HCT116 (cell line): ENCODE measurements around the gene KCNN4. TPM values are rescaled to one million over a fixed set of nuclear protein-coding genes. Genes with fewer than 3 reads are reported as not detected.

Experiments used
- ATAC-seq: fragments of 200-7000 bp; cut with Tn5 transposase; 2 replicates; pipeline ENCODE4 v1.9.1; 2020; ENCODE audit warnings: mild to moderate bottlenecking, moderate library complexity
- BruUV-seq: library from RNA; stranded (reverse); fragments of 400-500 nt; replicated peaks from 2 replicates; lab custom pipeline; 2021; lab: Mats Ljungman, UMichigan
- CTCF ChIA-PET: fragments of 300-600 bp; sonication (Branson Sonifier 250); formaldehyde crosslinking; loops from one replicate; lab custom pipeline; 2021; ENCODE audit warnings: antibody characterized with exemption; lab: Charles Lee
- POLR2A ChIA-PET: fragments of 300-600, 350-600 bp; sonication (Branson Sonifier 250); formaldehyde crosslinking; loops from one replicate; lab custom pipeline; 2021; ENCODE audit warnings: antibody characterized with exemption; lab: Charles Lee
- RAD21 ChIA-PET, 2 experiments: fragments of 300-600 bp; sonication (Branson Sonifier 250); formaldehyde crosslinking; loops; one replicate each; lab custom pipeline; 2023; ENCODE audit warnings: low total read pairs in 2 of 2; ENCODE audit not compliant: uncharacterized antibody in 2 of 2, unreplicated experiment in 2 of 2, low non-redundant PET in 1 of 2; lab: Charles Lee
- DNase-seq: peaks from one replicate; pipeline ENCODE4 v3.0.0-alpha.2; 2010; ENCODE audit warnings: low read depth, low spot score
- H2AFZ ChIP-seq: fragments of 200-600 bp; shearing (Covaris generic), sonication (generic); 2 replicates; pipeline ENCODE4 v1.6.1; 2017; ENCODE audit warnings: low read depth, mixed run types, mixed read lengths, antibody characterized with exemption, low read length; ENCODE audit not compliant: poor library complexity, severe bottlenecking
- H3K27ac ChIP-seq: 2 replicates; pipeline ENCODE4 v1.5.1; 2012; ENCODE audit warnings: low read depth, low read length
- H3K27me3 ChIP-seq: fragments of 200-600 bp; sonication (generic); 2 replicates; pipeline ENCODE4 v1.6.1; 2016; ENCODE audit warnings: mixed run types, low read length, mixed read lengths; ENCODE audit not compliant: insufficient read depth
- H3K36me3 ChIP-seq, 2 experiments: fragments of 200-500 bp in 1 of 2; fragments of 200-600 bp in 1 of 2; sonication (Bioruptor generic) in 1 of 2; sonication (generic) in 1 of 2; 2 replicates each; pipeline versions ENCODE4 v1.5.1 to v1.6.1; 2014 to 2016; ENCODE audit warnings: low read length in 2 of 2, inconsistent platforms in 1 of 2, mixed read lengths in 1 of 2, mixed run types in 1 of 2; ENCODE audit not compliant: insufficient read depth in 2 of 2, control insufficient read depth in 1 of 2
- H3K4me1 ChIP-seq, 2 experiments: fragments of 200-600 bp in 1 of 2; sonication (generic) in 1 of 2; 2 replicates each; pipeline versions ENCODE4 v1.5.1 to v1.6.1; 2012 to 2017; ENCODE audit warnings: low read length in 2 of 2, inconsistent platforms in 1 of 2, mild to moderate bottlenecking in 1 of 2, mixed read lengths in 1 of 2, mixed run types in 1 of 2, moderate library complexity in 1 of 2; ENCODE audit not compliant: insufficient read depth in 2 of 2, control insufficient read depth in 1 of 2
- H3K4me2 ChIP-seq: fragments of 200-600 bp; sonication (generic); 2 replicates; pipeline ENCODE4 v1.6.1; 2017; ENCODE audit warnings: mixed run types, low read length, mixed read lengths
- H3K4me3 ChIP-seq, 2 experiments: fragments of 200-600 bp in 1 of 2; sonication (generic) in 1 of 2; replicated peaks in 1 of 2; 2 replicates each; pipeline ENCODE4 v1.5.1; 2011 to 2016; ENCODE audit warnings: low read length in 2 of 2, control low read depth in 1 of 2, low read depth in 1 of 2, mild to moderate bottlenecking in 1 of 2, mixed read lengths in 1 of 2, mixed run types in 1 of 2
- H3K79me2 ChIP-seq: fragments of 200-600 bp; sonication (generic); 2 replicates; pipeline ENCODE4 v1.6.1; 2017; ENCODE audit warnings: mild to moderate bottlenecking, mixed run types, low read length, moderate library complexity, mixed read lengths; ENCODE audit not compliant: insufficient read depth
- H3K9ac ChIP-seq: fragments of 200-600 bp; sonication (generic); 2 replicates; pipeline ENCODE4 v1.6.1; 2016; ENCODE audit warnings: low read length, mixed read lengths
- H3K9me2 ChIP-seq: fragments of 200-600 bp; sonication (generic), shearing (Covaris generic); 2 replicates; pipeline ENCODE4 v1.6.1; 2017; ENCODE audit warnings: mixed run types, mild to moderate bottlenecking, moderate library complexity; ENCODE audit not compliant: insufficient read depth
- H3K9me3 ChIP-seq, 2 experiments: fragments of 200-500 bp in 1 of 2; fragments of 200-600 bp in 1 of 2; sonication (Bioruptor generic) in 1 of 2; sonication (generic) in 1 of 2; 2 replicates each; pipeline ENCODE4 v1.6.1; 2014 to 2017; ENCODE audit warnings: low read length in 2 of 2, mixed read lengths in 2 of 2, inconsistent platforms in 1 of 2, low read depth in 1 of 2, mild to moderate bottlenecking in 1 of 2, mixed run types in 1 of 2, moderate library complexity in 1 of 2; ENCODE audit not compliant: control insufficient read depth in 1 of 2, insufficient read depth in 1 of 2
- H4K20me1 ChIP-seq: fragments of 200-600 bp; sonication (generic), shearing (Covaris generic); 2 replicates; pipeline ENCODE4 v1.6.1; 2017; ENCODE audit warnings: mixed run types, mild to moderate bottlenecking, moderate library complexity; ENCODE audit not compliant: insufficient read depth
- CBX3 ChIP-seq: IDR thresholded peaks from 2 replicates; pipeline ENCODE4 v1.6.1; 2012; ENCODE audit warnings: low read depth
- CEBPB ChIP-seq: IDR thresholded peaks from 2 replicates; pipeline ENCODE4 v1.6.1; 2012; ENCODE audit warnings: low read depth
- EGR1 ChIP-seq: IDR thresholded peaks from 2 replicates; pipeline ENCODE4 v1.6.1; 2012; ENCODE audit warnings: low read depth
- POLR2AphosphoS5 ChIP-seq: IDR thresholded peaks from 2 replicates; pipeline ENCODE4 v1.6.1; 2011; ENCODE audit warnings: mild to moderate bottlenecking, low read depth, low read length, moderate library complexity
- RAD21 ChIP-seq: IDR thresholded peaks from 2 replicates; pipeline ENCODE4 v1.6.1; 2012; ENCODE audit warnings: low read depth, mild to moderate bottlenecking
- SIN3A ChIP-seq: IDR thresholded peaks from 2 replicates; pipeline ENCODE4 v1.6.1; 2012; ENCODE audit warnings: low read depth
- TCF7L2 ChIP-seq: IDR thresholded peaks from 2 replicates; pipeline ENCODE4 v1.7.0; 2011; ENCODE audit warnings: borderline replicate concordance, inconsistent platforms; ENCODE audit not compliant: insufficient read depth, insufficient read length; ENCODE audit errors: extremely low read depth
- ZFX ChIP-seq: fragments of 450-650 bp; IDR thresholded peaks from 2 replicates; pipeline ENCODE4 v1.6.1; 2017
- intact Hi-C: fragments of 100-400 bp; cut with micrococcal nuclease; formaldehyde crosslinking; loops from 2 replicates; pipeline ENCODE4 v1.10.0; 2022
- total RNA-seq: library from RNA; stranded (reverse); gene quantifications from one replicate; pipeline ENCODE4 v1.2.1, GENCODE V29; 2021; ENCODE audit not compliant: unreplicated experiment
- TF ChIP-seq, protein P1 (sequence below), 3 experiments: fragments of 200-600 bp in 1 of 3; sonication (generic) in 1 of 3; IDR thresholded peaks in 2 of 3; conservative IDR thresholded peaks in 1 of 3; 2 replicates each; pipeline ENCODE4 v1.5.1; 2012 to 2017; ENCODE audit warnings: low read depth in 2 of 3, low read length in 2 of 3, antibody characterized with exemption in 1 of 3, borderline replicate concordance in 1 of 3, control low read depth in 1 of 3, mild to moderate bottlenecking in 1 of 3, mixed read lengths in 1 of 3, mixed run types in 1 of 3, moderate library complexity in 1 of 3; ENCODE audit not compliant: insufficient read depth in 1 of 3
- TF ChIP-seq, protein P2 (sequence below): IDR thresholded peaks from 2 replicates; pipeline ENCODE4 v1.6.1; 2012
- TF ChIP-seq, protein P3 (sequence below): IDR thresholded peaks from 2 replicates; pipeline ENCODE4 v1.6.1; 2012

Gene KCNN4
- total RNA-seq, 1 experiment from 2014 or later = 72.9 TPM

DNA sequence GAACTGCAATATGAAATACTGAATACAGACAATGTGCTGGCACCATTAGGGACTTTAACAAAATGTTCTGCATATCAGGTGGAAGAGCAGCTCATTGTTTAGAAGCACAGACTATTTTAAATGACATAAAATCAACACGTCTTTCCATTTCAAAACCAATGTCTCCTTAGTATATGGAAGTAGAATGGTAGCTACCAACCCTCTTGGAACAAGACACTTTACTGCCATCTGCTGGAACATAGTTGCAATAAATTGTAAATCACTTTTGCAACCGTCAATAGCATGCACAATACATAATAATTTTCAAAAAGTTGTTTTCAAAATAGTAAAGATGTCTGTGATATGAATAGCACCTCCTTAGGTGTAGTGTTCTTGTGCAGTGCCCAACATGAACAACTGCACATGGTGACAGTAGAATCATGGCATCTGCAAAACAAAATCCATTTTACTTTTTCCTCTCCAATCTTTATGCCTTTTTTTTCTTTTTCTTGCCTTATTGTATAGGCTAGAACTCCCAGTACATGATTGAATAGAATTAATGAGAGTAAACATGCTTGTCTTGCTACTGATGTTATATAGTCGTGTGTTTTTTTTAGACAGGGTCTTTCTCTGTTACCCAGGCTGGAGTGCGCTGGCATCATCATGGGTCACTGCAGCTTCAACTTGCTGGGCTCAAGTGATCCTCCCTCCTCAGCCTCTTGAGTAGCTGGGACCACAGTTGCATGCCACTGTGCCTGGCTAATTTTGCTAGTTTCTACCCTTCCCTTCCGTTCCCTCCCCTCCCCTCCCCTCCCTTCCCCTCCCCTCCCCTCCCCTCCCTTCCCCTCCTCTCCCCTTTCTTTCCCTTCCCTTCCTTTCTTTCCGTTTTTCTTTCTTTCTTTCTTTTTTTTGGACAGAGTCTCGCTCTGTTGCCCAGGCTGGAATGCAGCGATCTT lies 29.3 kb upstream of the KCNN4 start:
- Histone ChIP-seq H3K4me2 (no peak overlapping the region), H3K9ac (no peak overlapping the region), H3K79me2 (no peaks in the 10 kb centered on the region), H3K27ac (no peak overlapping the region), H4K20me1 (no peaks in the 10 kb centered on the region), H3K4me1 (peaks cover 0 to 6% of the 10 kb centered on the region in 2 experiments; a peak in 1 of 4 replicates), H3K4me3 (no peak overlapping the region), H3K9me2 (no peaks in the 10 kb centered on the region), H3K36me3 (no peaks in the 10 kb centered on the region), H3K9me3 (no peaks in the 10 kb centered on the region), H3K27me3 (no peaks in the 10 kb centered on the region), H2AFZ (peak overlapping the region; percentile 89)
- intact Hi-C loops = loop anchor here (1.0 kb wide), 1 partner anchor 65 kb away; no protein-coding TSS in a partner anchor
- DNase-seq (peak; percentile 63), ATAC-seq (peak; percentile 92)
- CTCF ChIA-PET = interaction anchor here (1.0 to 3.8 kb wide), 18 partner anchors 9 to 363 kb away, joined by 3 to 69 read pairs (median 6); partner anchors contain the start of genes ZNF283 and ZNF576
- RAD21 ChIA-PET = interaction anchor here (0.6 to 2.0 kb wide), 6 partner anchors 17 to 142 kb away, joined by 3 to 12 read pairs (median 3); partner anchors contain the start of gene ZNF283 (in 1 of the 2)
- TF ChIP-seq, protein P1, sequence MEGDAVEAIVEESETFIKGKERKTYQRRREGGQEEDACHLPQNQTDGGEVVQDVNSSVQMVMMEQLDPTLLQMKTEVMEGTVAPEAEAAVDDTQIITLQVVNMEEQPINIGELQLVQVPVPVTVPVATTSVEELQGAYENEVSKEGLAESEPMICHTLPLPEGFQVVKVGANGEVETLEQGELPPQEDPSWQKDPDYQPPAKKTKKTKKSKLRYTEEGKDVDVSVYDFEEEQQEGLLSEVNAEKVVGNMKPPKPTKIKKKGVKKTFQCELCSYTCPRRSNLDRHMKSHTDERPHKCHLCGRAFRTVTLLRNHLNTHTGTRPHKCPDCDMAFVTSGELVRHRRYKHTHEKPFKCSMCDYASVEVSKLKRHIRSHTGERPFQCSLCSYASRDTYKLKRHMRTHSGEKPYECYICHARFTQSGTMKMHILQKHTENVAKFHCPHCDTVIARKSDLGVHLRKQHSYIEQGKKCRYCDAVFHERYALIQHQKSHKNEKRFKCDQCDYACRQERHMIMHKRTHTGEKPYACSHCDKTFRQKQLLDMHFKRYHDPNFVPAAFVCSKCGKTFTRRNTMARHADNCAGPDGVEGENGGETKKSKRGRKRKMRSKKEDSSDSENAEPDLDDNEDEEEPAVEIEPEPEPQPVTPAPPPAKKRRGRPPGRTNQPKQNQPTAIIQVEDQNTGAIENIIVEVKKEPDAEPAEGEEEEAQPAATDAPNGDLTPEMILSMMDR (IDR thresholded peaks at IDR 0.05 in 2 of 3, conservative IDR thresholded peaks at IDR 0.05 in 1 of 3; ENCODE audit: borderline replicate concordance in 1 of 3, insufficient read depth in 1 of 3, low read depth in 2 of 3, low read length in 2 of 3) = peak; percentile 55 to 79 (median 71); a peak in 5 of 6 replicates
- TF ChIP-seq SIN3A (no peak), ZFX (no peak), CEBPB (peak; percentile 55; the same call in 1 of the 2 replicates), TCF7L2 (no peak), EGR1 (no peak), CBX3 (no peak), RAD21 (peak; percentile 90), POLR2AphosphoS5 (no peak)
- TF ChIP-seq, protein P2, sequence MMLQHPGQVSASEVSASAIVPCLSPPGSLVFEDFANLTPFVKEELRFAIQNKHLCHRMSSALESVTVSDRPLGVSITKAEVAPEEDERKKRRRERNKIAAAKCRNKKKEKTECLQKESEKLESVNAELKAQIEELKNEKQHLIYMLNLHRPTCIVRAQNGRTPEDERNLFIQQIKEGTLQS = no peak
- TF ChIP-seq, protein P3, sequence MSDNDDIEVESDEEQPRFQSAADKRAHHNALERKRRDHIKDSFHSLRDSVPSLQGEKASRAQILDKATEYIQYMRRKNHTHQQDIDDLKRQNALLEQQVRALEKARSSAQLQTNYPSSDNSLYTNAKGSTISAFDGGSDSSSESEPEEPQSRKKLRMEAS = no peak
- POLR2A ChIA-PET = interaction anchor here (0.7 to 1.2 kb wide), 4 partner anchors 44 to 214 kb away, joined by 3 to 6 read pairs (median 4); partner anchors contain the start of genes IRGQ and ZNF576
- BruUV-seq = no TSS peak
